B cell (primary cell): ENCODE measurements around the gene NELL1.

ENCODE experiments used
- EZH2 ChIP-seq: IDR thresholded peaks from 2 replicates; pipeline ENCODE4 v1.6.1; 2012; ENCODE audit warnings: borderline replicate concordance, low read depth, mild to moderate bottlenecking, moderate library complexity, low read length; ENCODE audit not compliant: insufficient read depth, poor library complexity, severe bottlenecking
- TF ChIP-seq, protein P1 (sequence below): fragments of 200-600 bp; IDR thresholded peaks from one replicate; pipeline ENCODE4 v1.8.0; 2022; ENCODE audit warnings: antibody characterized with exemption, mild to moderate bottlenecking

DNA sequence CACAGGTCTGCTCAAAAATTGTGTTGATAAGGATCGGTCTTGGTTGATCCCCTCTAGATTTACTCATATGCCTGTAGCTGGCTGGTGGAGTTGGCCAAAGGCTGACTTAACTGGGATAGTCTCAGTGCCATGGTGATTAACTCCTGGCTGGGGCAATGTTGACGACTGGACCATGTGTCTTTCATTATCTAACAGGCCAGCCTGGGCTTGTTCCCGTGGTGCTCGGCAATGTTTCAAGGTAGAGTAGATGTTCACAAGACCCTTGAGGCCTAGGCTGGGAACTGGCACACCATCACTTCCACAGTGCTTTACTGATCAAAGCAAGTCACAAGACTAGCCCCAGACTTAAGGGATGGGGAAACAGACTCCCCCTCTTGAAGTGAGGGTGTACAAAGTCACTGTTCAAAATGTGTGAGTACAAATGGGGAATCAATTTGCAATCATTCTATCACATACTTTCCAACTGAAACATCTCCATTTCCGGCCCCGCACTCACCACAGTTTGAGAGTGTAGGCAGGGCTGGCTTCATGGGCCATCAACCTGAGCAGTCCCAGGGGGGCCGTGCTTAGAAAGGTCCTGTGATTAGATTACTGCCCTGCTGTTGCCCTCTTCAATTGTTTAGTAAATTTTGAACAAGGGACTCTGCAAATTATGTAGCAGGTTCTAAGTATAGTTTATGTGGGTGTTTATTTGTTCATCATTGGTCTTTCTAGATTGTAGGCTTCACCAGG is 240.8 kb downstream of the NELL1 start:
- no peak for TF ChIP-seq EZH2
- TF ChIP-seq, protein P1, sequence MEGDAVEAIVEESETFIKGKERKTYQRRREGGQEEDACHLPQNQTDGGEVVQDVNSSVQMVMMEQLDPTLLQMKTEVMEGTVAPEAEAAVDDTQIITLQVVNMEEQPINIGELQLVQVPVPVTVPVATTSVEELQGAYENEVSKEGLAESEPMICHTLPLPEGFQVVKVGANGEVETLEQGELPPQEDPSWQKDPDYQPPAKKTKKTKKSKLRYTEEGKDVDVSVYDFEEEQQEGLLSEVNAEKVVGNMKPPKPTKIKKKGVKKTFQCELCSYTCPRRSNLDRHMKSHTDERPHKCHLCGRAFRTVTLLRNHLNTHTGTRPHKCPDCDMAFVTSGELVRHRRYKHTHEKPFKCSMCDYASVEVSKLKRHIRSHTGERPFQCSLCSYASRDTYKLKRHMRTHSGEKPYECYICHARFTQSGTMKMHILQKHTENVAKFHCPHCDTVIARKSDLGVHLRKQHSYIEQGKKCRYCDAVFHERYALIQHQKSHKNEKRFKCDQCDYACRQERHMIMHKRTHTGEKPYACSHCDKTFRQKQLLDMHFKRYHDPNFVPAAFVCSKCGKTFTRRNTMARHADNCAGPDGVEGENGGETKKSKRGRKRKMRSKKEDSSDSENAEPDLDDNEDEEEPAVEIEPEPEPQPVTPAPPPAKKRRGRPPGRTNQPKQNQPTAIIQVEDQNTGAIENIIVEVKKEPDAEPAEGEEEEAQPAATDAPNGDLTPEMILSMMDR, result no peak
